MM.1S (cell line): ENCODE measurements around the gene TDRD1.

Source experiments
- CTCF ChIP-seq: fragments of 300-600 bp; sonication (generic); IDR thresholded peaks from 2 replicates; pipeline ENCODE4 v1.5.1; 2016; ENCODE audit warnings: antibody characterized with exemption, low read length, mixed read lengths
- EZH2 ChIP-seq: fragments of 300-600 bp; sonication (generic); optimal IDR thresholded peaks from 2 replicates; pipeline ENCODE3; 2017; ENCODE audit warnings: low read depth, mild to moderate bottlenecking, antibody characterized with exemption, low read length, mixed read lengths
- EZH2phosphoT487 ChIP-seq: fragments of 300-600 bp; sonication (generic); IDR thresholded peaks from 2 replicates; pipeline ENCODE4 v1.6.1; 2018; ENCODE audit warnings: antibody characterized with exemption, low read length

DNA sequence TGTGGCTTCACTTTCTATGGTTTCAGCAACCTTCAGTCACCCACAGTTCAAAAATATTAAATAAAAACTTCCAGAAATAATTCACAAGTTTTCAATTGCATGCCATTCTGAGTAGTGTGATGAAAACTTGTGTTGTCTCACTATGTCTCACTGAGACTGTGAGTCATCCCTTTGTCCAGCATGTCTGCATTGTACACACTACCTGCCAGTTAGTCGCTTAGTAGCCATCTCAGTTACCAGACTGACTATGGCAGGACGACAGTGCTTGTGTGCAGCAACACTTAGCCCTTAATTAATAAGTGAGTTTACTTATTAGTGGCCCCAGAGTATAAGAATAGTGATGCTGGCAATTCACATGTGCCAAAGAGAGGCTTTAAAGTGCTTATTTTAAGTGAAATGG is 27.7 kb upstream of the TDRD1 start:
- TF ChIP-seq CTCF (no peak), EZH2 (no peak), EZH2phosphoT487 (no peak)
